ENCODE results near the gene CD84.
"Not testable (repeated sequence)": the region's sequence is repeated elsewhere in the genome, so short reads cannot be mapped to it uniquely, and the experiment has no call there.

DNA sequence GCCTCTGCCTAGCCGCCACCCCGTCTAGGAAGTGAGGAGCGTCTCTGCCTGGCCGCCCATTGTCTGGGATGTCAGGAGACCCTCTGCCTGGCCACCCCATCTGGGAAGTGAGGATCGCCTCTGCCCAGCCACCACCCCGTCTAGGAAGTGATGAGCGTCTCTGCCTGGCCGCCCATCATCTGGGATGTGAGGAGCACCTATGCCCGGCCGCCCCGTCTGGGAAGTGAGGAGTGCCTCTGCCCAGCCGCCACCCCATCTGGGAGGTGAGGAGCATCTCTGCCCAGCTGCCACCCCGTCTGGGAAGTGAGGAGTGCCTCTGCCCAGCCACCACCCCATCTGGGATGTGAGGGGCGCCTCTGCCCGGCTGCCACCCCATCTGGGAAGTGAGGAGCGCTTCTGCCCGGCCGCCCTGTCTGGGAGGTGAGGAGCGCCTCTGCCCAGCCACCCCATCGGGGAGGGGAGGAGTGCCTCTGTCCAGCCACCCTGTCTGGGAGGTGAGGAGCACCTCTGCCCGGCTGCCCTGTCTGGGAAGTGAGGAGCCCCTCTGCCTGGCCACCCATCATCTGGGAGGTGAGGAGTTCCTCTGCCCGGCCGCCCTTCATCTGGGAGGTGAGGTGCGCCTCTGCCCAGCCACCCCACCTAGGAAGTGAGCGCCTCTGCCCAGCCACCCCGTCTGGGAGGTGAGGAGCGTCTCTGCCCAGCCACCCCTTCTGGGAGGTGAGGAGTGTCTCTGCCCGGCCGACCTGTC lies 47.3 kb downstream of the CD84 start:
- TF ChIP-seq CTCF (IDR thresholded peaks at IDR 0.05; ENCODE audit: poor library complexity); EZH2 (IDR thresholded peaks at IDR 0.05; ENCODE audit: borderline replicate concordance); EZH2phosphoT487 (IDR thresholded peaks at IDR 0.05; ENCODE audit: low read depth, severe bottlenecking, unreplicated experiment): not testable (repeated sequence)
